Osteocyte (in vitro differentiated cells): ENCODE results near the gene NLRC5. TPM values are rescaled to one million over a fixed set of nuclear protein-coding genes. Genes with fewer than 3 reads are reported as not detected.
"Not testable (repeated sequence)": the region's sequence is repeated elsewhere in the genome, so short reads cannot be mapped to it uniquely, and the experiment has no call there.

ENCODE experiments used
- DNase-seq: peaks from one replicate; pipeline ENCODE4 v3.0.0; 2021; ENCODE audit warnings: mixed read lengths; ENCODE audit not compliant: unreplicated experiment; ENCODE audit errors: extremely low spot score
- H3K27ac Mint-ChIP-seq: one replicate; pipeline ENCODE4 v1.8.0; 2021; ENCODE audit warnings: mild to moderate bottlenecking, mixed read lengths; ENCODE audit not compliant: unreplicated experiment
- H3K27me3 Mint-ChIP-seq: one replicate; pipeline ENCODE4 v1.8.0; 2021; ENCODE audit warnings: mixed read lengths; ENCODE audit not compliant: unreplicated experiment
- H3K36me3 Mint-ChIP-seq: one replicate; pipeline ENCODE4 v1.8.0; 2021; ENCODE audit warnings: mixed read lengths; ENCODE audit not compliant: unreplicated experiment
- H3K4me1 Mint-ChIP-seq: one replicate; pipeline ENCODE4 v1.8.0; 2021; ENCODE audit warnings: mixed read lengths; ENCODE audit not compliant: unreplicated experiment
- H3K4me3 Mint-ChIP-seq: one replicate; pipeline ENCODE4 v1.8.0; 2021; ENCODE audit warnings: mild to moderate bottlenecking, moderate library complexity, mixed read lengths; ENCODE audit not compliant: unreplicated experiment
- H3K9me3 Mint-ChIP-seq: one replicate; pipeline ENCODE4 v1.8.0; 2021; ENCODE audit warnings: mixed read lengths; ENCODE audit not compliant: unreplicated experiment
- total RNA-seq: library from RNA; stranded (reverse); gene quantifications from 2 replicates; pipeline ENCODE4 v1.2.1, GENCODE V29; 2021
- TF ChIP-seq, protein P1 (sequence below): fragments of 200-600 bp; sonication (generic); IDR thresholded peaks from 2 replicates; pipeline ENCODE4 v1.5.0; 2021; ENCODE audit warnings: antibody characterized with exemption, mild to moderate bottlenecking, moderate library complexity

NLRC5 gene
- total RNA-seq, 1 donor from 2014 or later = 24.7 TPM

DNA sequence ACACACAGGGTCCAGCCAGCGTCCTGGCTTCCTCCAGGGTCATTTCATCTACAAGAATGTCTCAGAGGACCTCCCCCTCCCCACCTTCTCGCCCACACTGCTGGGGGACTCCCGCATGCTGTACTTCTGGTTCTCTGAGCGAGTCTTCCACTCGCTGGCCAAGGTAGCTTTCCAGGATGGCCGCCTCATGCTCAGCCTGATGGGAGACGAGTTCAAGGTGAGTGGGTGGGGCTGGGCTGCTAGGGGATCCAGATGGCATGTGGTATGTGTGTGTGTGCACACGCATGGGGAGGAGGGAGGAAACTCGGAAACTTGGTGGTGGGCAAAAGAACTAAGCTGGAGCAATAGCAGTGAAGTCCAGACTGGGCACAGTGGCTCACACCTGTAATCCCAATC is 16.1 kb upstream of the NLRC5 start:
- TF ChIP-seq, protein P1, sequence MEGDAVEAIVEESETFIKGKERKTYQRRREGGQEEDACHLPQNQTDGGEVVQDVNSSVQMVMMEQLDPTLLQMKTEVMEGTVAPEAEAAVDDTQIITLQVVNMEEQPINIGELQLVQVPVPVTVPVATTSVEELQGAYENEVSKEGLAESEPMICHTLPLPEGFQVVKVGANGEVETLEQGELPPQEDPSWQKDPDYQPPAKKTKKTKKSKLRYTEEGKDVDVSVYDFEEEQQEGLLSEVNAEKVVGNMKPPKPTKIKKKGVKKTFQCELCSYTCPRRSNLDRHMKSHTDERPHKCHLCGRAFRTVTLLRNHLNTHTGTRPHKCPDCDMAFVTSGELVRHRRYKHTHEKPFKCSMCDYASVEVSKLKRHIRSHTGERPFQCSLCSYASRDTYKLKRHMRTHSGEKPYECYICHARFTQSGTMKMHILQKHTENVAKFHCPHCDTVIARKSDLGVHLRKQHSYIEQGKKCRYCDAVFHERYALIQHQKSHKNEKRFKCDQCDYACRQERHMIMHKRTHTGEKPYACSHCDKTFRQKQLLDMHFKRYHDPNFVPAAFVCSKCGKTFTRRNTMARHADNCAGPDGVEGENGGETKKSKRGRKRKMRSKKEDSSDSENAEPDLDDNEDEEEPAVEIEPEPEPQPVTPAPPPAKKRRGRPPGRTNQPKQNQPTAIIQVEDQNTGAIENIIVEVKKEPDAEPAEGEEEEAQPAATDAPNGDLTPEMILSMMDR = no peak
- Mint-ChIP-seq H3K4me1 (peaks cover 4% of the 10 kb centered on the region), H3K27ac (no peak overlapping the region), H3K4me3 (no peak overlapping the region), H3K27me3 (peaks cover 7% of the 10 kb centered on the region), H3K36me3 (no peaks in the 10 kb centered on the region), H3K9me3 (no peaks in the 10 kb centered on the region)
- no peak for DNase-seq

DNA sequence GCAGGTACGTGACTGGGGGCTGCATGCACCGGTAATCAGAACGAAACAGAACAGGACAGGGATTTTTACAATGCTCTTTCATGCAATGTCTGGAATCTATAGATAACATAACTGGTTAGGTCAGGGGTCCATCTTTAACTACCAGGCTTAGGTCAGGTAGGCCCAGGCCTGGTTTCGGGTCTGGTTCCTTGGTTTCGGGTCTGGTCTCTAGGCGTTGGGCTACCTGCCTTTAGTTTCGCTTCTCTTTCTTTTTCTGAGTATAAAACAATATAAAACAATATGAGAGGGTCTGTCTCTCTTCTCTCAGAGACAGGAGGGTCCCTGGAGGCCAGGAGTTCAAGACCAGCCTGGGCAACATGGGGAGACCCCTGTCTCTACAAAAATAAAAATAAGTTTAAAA is 15.5 kb upstream of the NLRC5 start:
- H3K4me1 Mint-ChIP-seq, H3K9me3 Mint-ChIP-seq, H3K36me3 Mint-ChIP-seq, H3K27me3 Mint-ChIP-seq, H3K4me3 Mint-ChIP-seq, H3K27ac Mint-ChIP-seq, DNase-seq: not testable (repeated sequence)

DNA sequence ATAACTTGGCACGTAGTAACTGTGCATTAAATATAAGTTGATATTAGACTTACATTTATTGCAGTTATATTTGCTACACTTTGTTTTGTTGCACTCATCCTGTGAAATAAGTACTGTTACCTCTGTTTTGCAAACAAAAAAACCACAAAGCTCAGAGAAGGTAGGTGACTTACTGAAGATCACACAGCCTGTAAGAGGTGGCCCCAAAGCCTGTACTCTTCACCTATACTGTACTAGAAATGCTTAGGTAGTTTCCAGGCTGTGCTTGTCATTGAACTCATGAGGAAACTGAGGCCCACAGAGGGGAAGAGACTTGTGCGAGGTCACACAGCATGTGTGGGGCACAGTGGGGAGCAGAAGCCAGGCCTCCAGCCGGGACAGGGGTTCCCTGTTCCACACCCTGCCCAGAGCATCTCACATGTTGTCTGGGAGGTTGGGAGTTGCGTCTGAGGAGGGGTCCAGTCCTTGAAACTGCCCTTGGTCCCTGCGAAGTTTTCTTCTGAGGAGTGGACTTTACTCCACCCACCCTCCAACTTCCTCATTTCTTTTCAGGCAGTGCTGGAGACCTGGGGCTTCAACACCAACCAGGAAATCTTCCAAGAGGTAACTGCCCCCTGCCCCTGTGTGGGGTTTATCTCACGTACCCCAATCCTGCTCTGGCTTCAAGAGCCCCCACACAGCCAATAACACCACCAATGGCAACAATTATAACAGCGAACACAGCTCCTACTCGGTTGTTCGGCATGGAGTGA is 14.6 kb upstream of the NLRC5 start:
- Mint-ChIP-seq H3K4me3 (no peak overlapping the region), H3K9me3 (no peaks in the 10 kb centered on the region), H3K36me3 (no peaks in the 10 kb centered on the region), H3K27me3 (peaks cover 7% of the 10 kb centered on the region), H3K27ac (no peak overlapping the region), H3K4me1 (peaks cover 4% of the 10 kb centered on the region)
- DNase-seq = no peak
- TF ChIP-seq, protein P1 = no peak

DNA sequence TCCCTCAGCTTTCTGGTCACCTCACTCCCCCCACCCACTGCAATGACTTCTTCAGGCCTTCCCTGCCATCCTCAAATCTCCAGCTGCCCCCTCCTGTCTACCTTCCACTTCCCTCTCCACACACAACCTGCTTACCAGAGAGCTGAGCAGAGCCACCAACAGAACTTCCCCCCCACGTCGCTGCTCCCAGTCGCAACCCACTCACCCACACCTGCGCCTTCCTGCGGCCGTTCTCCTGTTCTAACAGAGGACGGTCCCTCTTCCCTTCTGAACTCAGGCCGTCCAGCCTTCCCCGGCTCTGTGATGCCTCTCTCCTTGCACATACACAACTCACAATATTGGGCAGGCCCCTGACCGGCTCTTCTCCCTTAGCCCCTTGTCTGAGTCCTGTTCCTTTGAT is 13.6 kb upstream of the NLRC5 start:
- Mint-ChIP-seq H3K4me3 (no peak overlapping the region), H3K27me3 (peaks cover 5% of the 10 kb centered on the region), H3K36me3 (no peaks in the 10 kb centered on the region), H3K9me3 (no peaks in the 10 kb centered on the region), H3K4me1 (peaks cover 4% of the 10 kb centered on the region), H3K27ac (no peak overlapping the region)
- DNase-seq = no peak
- TF ChIP-seq, protein P1 = no peak

DNA sequence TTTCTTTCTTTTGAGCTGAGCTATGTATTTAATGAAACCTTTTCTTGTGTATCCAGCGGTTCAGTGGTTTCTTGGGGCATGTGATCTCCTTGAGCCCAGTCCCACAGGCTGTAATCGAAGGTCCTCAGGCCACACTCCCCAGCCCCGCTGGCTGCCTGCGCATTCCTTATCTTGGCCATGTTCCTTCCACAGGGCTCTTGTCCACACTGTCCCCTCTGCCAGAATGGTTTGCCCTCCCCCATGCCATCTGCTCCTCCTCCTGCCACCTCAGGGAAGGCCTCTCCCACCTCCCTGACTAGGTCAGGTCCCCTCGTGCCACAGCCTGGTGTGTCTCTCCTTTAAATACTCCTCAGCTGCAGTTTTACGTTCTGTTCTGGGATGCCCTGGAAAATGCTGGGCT is 12.1 kb upstream of the NLRC5 start:
- Mint-ChIP-seq H3K4me1 (peaks cover 7% of the 10 kb centered on the region), H3K9me3 (no peaks in the 10 kb centered on the region), H3K36me3 (no peaks in the 10 kb centered on the region), H3K27me3 (no peaks in the 10 kb centered on the region), H3K4me3 (no peak overlapping the region), H3K27ac (no peak overlapping the region)
- no peak for DNase-seq
- TF ChIP-seq, protein P1 = no peak
